HepG2 (cell line): Measurements from ENCODE around the gene RBBP8NL. TPM values are rescaled to one million over a fixed set of nuclear protein-coding genes. Genes with fewer than 3 reads are reported as not detected.

Source experiments
- HDAC6 ChIP-seq: fragments of 200-600 bp; sonication (generic); IDR thresholded peaks from 2 replicates; pipeline ENCODE4 v1.7.0; 2017; ENCODE audit warnings: mild to moderate bottlenecking, antibody characterized with exemption, low read length, low read depth
- LRRFIP1 ChIP-seq: sonication (generic); formaldehyde crosslinking; conservative IDR thresholded peaks from 2 replicates; pipeline ENCODE4 v1.4.0; 2020; ENCODE audit warnings: missing genetic modification reagents
- NR2C2 ChIP-seq: sonication (generic); formaldehyde crosslinking; IDR thresholded peaks from 2 replicates; pipeline ENCODE4 v1.4.0; 2020; ENCODE audit warnings: missing genetic modification reagents, mild to moderate bottlenecking, moderate library complexity, borderline replicate concordance
- RFX1 ChIP-seq: fragments of 450-650 bp; IDR thresholded peaks from 2 replicates; pipeline ENCODE4 v1.6.1; 2017
- RNF2 ChIP-seq: fragments of 450-650 bp; conservative IDR thresholded peaks from 2 replicates; pipeline ENCODE4 v1.6.1; 2016; ENCODE audit warnings: low read depth
- TEAD2 ChIP-seq: sonication (generic); formaldehyde crosslinking; IDR thresholded peaks from 2 replicates; pipeline ENCODE4 v1.9.0; 2021; ENCODE audit warnings: missing genetic modification reagents
- TERF1 ChIP-seq: sonication (generic); formaldehyde crosslinking; IDR thresholded peaks from 2 replicates; pipeline ENCODE4 v1.8.0; 2022; ENCODE audit warnings: mild to moderate bottlenecking, missing genetic modification reagents, moderate library complexity
- ZBTB40 ChIP-seq, 2 experiments: fragments of 450-650 bp in 1 of 2; sonication (generic) in 1 of 2; formaldehyde crosslinking in 1 of 2; IDR thresholded peaks; 2 replicates each; pipeline versions ENCODE4 v1.6.1 to v1.8.0; 2016 to 2022; ENCODE audit warnings: antibody characterized with exemption in 1 of 2, mild to moderate bottlenecking in 1 of 2, missing genetic modification reagents in 1 of 2
- ZNF235 ChIP-seq: sonication (generic); formaldehyde crosslinking; IDR thresholded peaks from 2 replicates; pipeline ENCODE4 v1.8.1; 2023; ENCODE audit warnings: mild to moderate bottlenecking, missing genetic modification reagents, borderline replicate concordance
- ZNF563 ChIP-seq: sonication (generic); formaldehyde crosslinking; IDR thresholded peaks from 2 replicates; pipeline ENCODE4 v1.8.0; 2022; ENCODE audit warnings: mild to moderate bottlenecking, moderate library complexity, missing genetic modification reagents
- ZNF589 ChIP-seq: sonication (generic); formaldehyde crosslinking; conservative IDR thresholded peaks from 2 replicates; pipeline ENCODE4 v1.8.0; 2022; ENCODE audit warnings: mild to moderate bottlenecking, moderate library complexity, missing genetic modification reagents
- ZNF792 ChIP-seq: IDR thresholded peaks from 2 replicates; pipeline ENCODE4 v1.6.1; 2016
- ZNF816 ChIP-seq: sonication (generic); formaldehyde crosslinking; IDR thresholded peaks from 2 replicates; pipeline ENCODE4 v1.8.0; 2022; ENCODE audit warnings: missing genetic modification reagents, mild to moderate bottlenecking, borderline replicate concordance
- polyA plus RNA-seq, 8 experiments: library from polyadenylated mRNA; depleted of rRNA in 3 of 8; stranded (reverse) in 7 of 8; unstranded in 1 of 8; fragments of >200 nt; fragmentation: Illumina TruSeq in 4 of 8; extraction: Trizol in 4 of 8; gene quantifications; 2 replicates each; pipeline versions ENCODE4 v1.2.1 to v1.2.3, GENCODE V29; 2011 to 2016; ENCODE audit warnings: low read depth in 4 of 8, missing spikeins in 1 of 8, mixed read lengths in 1 of 8; ENCODE audit not compliant: insufficient read depth in 1 of 8
- total RNA-seq, 5 experiments: library from RNA; depleted of rRNA; stranded (reverse); fragments of >200 nt; fragmentation: Illumina TruSeq; extraction: Trizol; gene quantifications; 2 replicates each; pipeline ENCODE4 v1.2.3, GENCODE V29; 2016; ENCODE audit warnings: low read depth in 1 of 5
- TF ChIP-seq, protein P1 (sequence below): IDR thresholded peaks from 2 replicates; pipeline ENCODE4 v1.6.1; 2012; ENCODE audit warnings: inconsistent platforms

RBBP8NL gene
- total and polyA plus RNA-seq, 2 of the 13 experiments (the other 11 are each of a cell fraction or from before 2014, with no cell fraction given): 0.69 to 0.86 TPM

DNA sequence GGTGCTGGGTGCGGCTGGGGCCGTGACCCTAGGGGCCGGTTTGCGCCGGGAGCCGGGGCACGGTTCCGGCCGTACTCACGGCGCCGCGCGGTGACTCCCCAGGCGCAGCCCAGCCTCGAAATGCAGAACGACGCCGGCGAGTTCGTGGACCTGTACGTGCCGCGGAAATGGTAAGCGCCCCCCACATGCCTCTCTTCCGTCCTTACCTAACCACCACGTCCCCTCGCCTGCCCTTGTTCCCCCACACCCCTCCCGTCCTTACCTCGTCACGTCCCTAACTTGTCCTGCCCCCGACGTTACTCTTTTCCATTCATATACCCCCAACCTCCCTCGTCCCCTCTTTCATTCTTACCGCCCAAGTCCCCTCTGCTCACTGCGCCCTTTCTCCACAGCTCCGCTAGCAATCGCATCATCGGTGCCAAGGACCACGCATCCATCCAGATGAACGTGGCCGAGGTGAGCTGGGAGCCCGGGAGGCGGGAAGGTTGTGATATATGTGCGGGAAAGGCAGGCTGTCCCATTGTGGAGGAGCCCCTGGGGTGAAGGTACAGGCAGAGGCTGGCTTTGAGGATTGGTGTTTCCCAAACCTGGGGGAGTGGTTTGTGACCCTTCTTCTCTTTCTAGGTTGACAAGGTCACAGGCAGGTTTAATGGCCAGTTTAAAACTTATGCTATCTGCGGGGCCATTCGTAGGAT is 40.0 kb downstream of the RBBP8NL start (continued):
- no peak for TF ChIP-seq TEAD2 (CRISPR knock-in tag)
- no peak for TF ChIP-seq ZNF792
- TF ChIP-seq HDAC6: no peak
- TF ChIP-seq ZBTB40 (IDR thresholded peaks at IDR 0.05): no peak
- TF ChIP-seq ZBTB40 (CRISPR knock-in tag; IDR thresholded peaks at IDR 0.05): no peak
- TF ChIP-seq ZNF816 (CRISPR knock-in tag): no peak
- no peak for TF ChIP-seq ZNF563 (CRISPR knock-in tag)
- peak; percentile 97 for TF ChIP-seq NR2C2 (CRISPR knock-in tag)
- no peak for TF ChIP-seq RNF2
- TF ChIP-seq, protein P1, sequence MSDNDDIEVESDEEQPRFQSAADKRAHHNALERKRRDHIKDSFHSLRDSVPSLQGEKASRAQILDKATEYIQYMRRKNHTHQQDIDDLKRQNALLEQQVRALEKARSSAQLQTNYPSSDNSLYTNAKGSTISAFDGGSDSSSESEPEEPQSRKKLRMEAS: no peak
- TF ChIP-seq ZNF589: peak; percentile 29; the same call in 1 of the 2 replicates
- TF ChIP-seq ZNF235 (CRISPR knock-in tag): no peak
- TF ChIP-seq RFX1: no peak
- TF ChIP-seq TERF1 (CRISPR knock-in tag): no peak
- TF ChIP-seq LRRFIP1: no peak
